RWPE2 (cell line): ENCODE results near the gene TIMM22.

Source experiments
- ATAC-seq: fragments of 200-7000 bp; cut with Tn5 transposase; 3 replicates; pipeline ENCODE4 v1.9.1; 2021; ENCODE audit warnings: low read depth
- DNase-seq: peaks from one replicate; pipeline ENCODE4 v3.0.0-alpha.2; 2020; ENCODE audit warnings: low spot score
- H3K27ac ChIP-seq: fragments of 450-650 bp; 2 replicates; pipeline ENCODE4 v1.5.1; 2017; ENCODE audit warnings: mild to moderate bottlenecking; ENCODE audit not compliant: poor library complexity, severe bottlenecking
- H3K27me3 ChIP-seq: fragments of 250-450 bp; sonication (Bioruptor Pico); 2 replicates; pipeline ENCODE4 v1.5.1; 2021; ENCODE audit warnings: mild to moderate bottlenecking, moderate library complexity; ENCODE audit not compliant: insufficient read depth, poor library complexity, severe bottlenecking
- H3K36me3 ChIP-seq: fragments of 250-450 bp; sonication (Bioruptor Pico); 2 replicates; pipeline ENCODE4 v1.5.1; 2020; ENCODE audit warnings: low read depth, mild to moderate bottlenecking, moderate library complexity
- H3K4me1 ChIP-seq: fragments of 250-450 bp; sonication (Bioruptor Pico); 2 replicates; pipeline ENCODE4 v1.5.1; 2021; ENCODE audit warnings: mild to moderate bottlenecking, moderate library complexity; ENCODE audit not compliant: insufficient read depth, poor library complexity, severe bottlenecking
- H3K4me3 ChIP-seq: fragments of 250-450 bp; sonication (Bioruptor Pico); 2 replicates; pipeline ENCODE4 v1.5.1; 2021; ENCODE audit warnings: mild to moderate bottlenecking, moderate library complexity; ENCODE audit not compliant: severe bottlenecking
- H3K9me3 ChIP-seq: fragments of 250-450 bp; sonication (Bioruptor Pico); 2 replicates; pipeline ENCODE4 v1.5.1; 2021; ENCODE audit warnings: mild to moderate bottlenecking, moderate library complexity; ENCODE audit not compliant: severe bottlenecking
- CTCF ChIP-seq: fragments of 450-650 bp; IDR thresholded peaks from one replicate; pipeline ENCODE4 v1.5.1; 2017; ENCODE audit warnings: mild to moderate bottlenecking, moderate library complexity; ENCODE audit not compliant: poor library complexity, severe bottlenecking

Gene TIMM22

GRCh38 chr17:953767-954166 lies 43.2 kb upstream of the TIMM22 start:
- H3K27ac ChIP-seq, result no peak overlapping the region
- no peak for DNase-seq
- H3K4me1 ChIP-seq, result peaks cover 23% of the 10 kb centered on the region
- no peaks in the 10 kb centered on the region for H3K27me3 ChIP-seq
- no peak for ATAC-seq
- H3K36me3 ChIP-seq, result peaks cover 28% of the 10 kb centered on the region
- no peak overlapping the region for H3K4me3 ChIP-seq
- TF ChIP-seq CTCF, result no peak
- no peaks in the 10 kb centered on the region for H3K9me3 ChIP-seq

- H3K27ac ChIP-seq, result peak overlapping the region; percentile 47
- TF ChIP-seq CTCF, result no peak
Observed at GRCh38 chr17:954431-955164, 42.3 kb upstream of the TIMM22 start.

GRCh38 chr17:956905-957304 lies 40.0 kb upstream of the TIMM22 start:
- no peaks in the 10 kb centered on the region for H3K27me3 ChIP-seq
- no peaks in the 10 kb centered on the region for H3K9me3 ChIP-seq
- DNase-seq (no peak), ATAC-seq (peak; percentile 90)
- peaks cover 15% of the 10 kb centered on the region for H3K4me1 ChIP-seq
- H3K4me3 ChIP-seq, result no peak overlapping the region
- peaks cover 30% of the 10 kb centered on the region for H3K36me3 ChIP-seq
- H3K27ac ChIP-seq, result peak overlapping the region; percentile 47
- no peak for TF ChIP-seq CTCF

More at GRCh38 chr17:954431-955164, 42.3 kb upstream of the TIMM22 start:
- Histone ChIP-seq H3K36me3 (peaks cover 28% of the 10 kb centered on the region), H3K27me3 (no peaks in the 10 kb centered on the region), H3K4me3 (no peak overlapping the region), H3K4me1 (peaks cover 23% of the 10 kb centered on the region), H3K9me3 (no peaks in the 10 kb centered on the region)
- DNase-seq (no peak), ATAC-seq (no peak)

GRCh38 chr17:957856-958421 lies 39.0 kb upstream of the TIMM22 start:
- Histone ChIP-seq H3K27ac (no peak overlapping the region), H3K36me3 (peaks cover 40% of the 10 kb centered on the region), H3K9me3 (no peaks in the 10 kb centered on the region), H3K27me3 (no peaks in the 10 kb centered on the region), H3K4me3 (no peak overlapping the region), H3K4me1 (peaks cover 19% of the 10 kb centered on the region)
- TF ChIP-seq CTCF, result no peak
- ATAC-seq (no peak), DNase-seq (no peak)
